ENCODE data around the gene CLEC1B. TPM values are rescaled to one million over a fixed set of nuclear protein-coding genes. Genes with fewer than 3 reads are reported as not detected.

The CLEC1B gene
- total RNA-seq, 2 donors from 2014 or later, result not detected

DNA sequence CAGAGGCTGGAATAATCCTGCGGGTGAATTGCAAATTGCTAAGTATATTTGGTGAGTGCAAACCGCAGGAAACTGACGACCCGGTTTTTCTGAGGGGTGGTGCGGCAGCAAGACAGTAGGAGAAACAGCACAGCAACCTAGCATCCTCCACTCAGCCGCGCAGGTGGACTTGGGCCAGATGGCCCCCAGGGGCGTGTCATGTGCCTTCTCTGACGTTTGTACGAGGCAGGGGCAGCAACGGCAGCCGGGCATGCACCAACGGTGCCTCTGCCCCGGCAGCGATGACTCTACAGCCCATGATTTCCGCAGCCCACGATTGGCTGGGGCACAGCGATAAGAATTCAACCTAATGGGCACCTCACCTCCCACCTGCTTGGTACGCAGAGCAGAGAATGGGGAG, 55.7 kb downstream of the CLEC1B start:
- Histone ChIP-seq H3K27ac (no peak overlapping the region), H3K4me3 (peak overlapping the region in 1 of 2 donors; percentile 13)

More for the DNA sequence above, 55.7 kb downstream of the CLEC1B start:
- Histone ChIP-seq H3K4me1 (no peaks in the 10 kb centered on the region), H3K36me3 (no peaks in the 10 kb centered on the region), H3K27me3 (no peaks in the 10 kb centered on the region), H3K9me3 (no peaks in the 10 kb centered on the region)
- TF ChIP-seq, protein P1, sequence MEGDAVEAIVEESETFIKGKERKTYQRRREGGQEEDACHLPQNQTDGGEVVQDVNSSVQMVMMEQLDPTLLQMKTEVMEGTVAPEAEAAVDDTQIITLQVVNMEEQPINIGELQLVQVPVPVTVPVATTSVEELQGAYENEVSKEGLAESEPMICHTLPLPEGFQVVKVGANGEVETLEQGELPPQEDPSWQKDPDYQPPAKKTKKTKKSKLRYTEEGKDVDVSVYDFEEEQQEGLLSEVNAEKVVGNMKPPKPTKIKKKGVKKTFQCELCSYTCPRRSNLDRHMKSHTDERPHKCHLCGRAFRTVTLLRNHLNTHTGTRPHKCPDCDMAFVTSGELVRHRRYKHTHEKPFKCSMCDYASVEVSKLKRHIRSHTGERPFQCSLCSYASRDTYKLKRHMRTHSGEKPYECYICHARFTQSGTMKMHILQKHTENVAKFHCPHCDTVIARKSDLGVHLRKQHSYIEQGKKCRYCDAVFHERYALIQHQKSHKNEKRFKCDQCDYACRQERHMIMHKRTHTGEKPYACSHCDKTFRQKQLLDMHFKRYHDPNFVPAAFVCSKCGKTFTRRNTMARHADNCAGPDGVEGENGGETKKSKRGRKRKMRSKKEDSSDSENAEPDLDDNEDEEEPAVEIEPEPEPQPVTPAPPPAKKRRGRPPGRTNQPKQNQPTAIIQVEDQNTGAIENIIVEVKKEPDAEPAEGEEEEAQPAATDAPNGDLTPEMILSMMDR (IDR thresholded peaks at IDR 0.05), result no peak
- DNase-seq (ENCODE audit: low spot score), result no peak

Other genes starting within 250 kb of the CLEC1B start
- 1 to 10 TPM; 1.7 to 2.6 TPM for gene CD69, start 238.2 kb downstream of the CLEC1B start, total RNA-seq
- under 1 TPM in 1 of 2 donors, not detected in 1; 0.47 TPM for gene KLRF1, start 171.6 kb downstream of the CLEC1B start, total RNA-seq
- 1 to 10 TPM; 3.9 to 4.9 TPM for gene CLEC2B, start 129.8 kb downstream of the CLEC1B start, total RNA-seq
- not detected for gene KLRF2, start 117.6 kb downstream of the CLEC1B start, total RNA-seq
- not detected for gene CLEC2A, start 66.8 kb downstream of the CLEC1B start, total RNA-seq
- gene CLEC12A, start 27.7 kb downstream of the CLEC1B start, total RNA-seq, result 1 to 10 TPM in 1 of 2 donors, under 1 TPM in 1; 0.47 to 1.3 TPM
- not detected for gene CLEC12B, start 11.5 kb upstream of the CLEC1B start, total RNA-seq
- gene CLEC9A, start 31.6 kb upstream of the CLEC1B start, total RNA-seq, result not detected
- 1 to 10 TPM in 1 of 2 donors, under 1 TPM in 1; 0.93 to 2.8 TPM for gene CLEC1A, start 99.9 kb upstream of the CLEC1B start, total RNA-seq
- gene CLEC7A, start 131.1 kb upstream of the CLEC1B start, total RNA-seq, result 1 to 10 TPM; 4.2 to 7.9 TPM
- 1 to 10 TPM; 1.6 to 2.5 TPM for gene OLR1, start 173.0 kb upstream of the CLEC1B start, total RNA-seq
- under 1 TPM in 1 of 2 donors, not detected in 1; 0.51 TPM for gene TMEM52B, start 179.9 kb upstream of the CLEC1B start, total RNA-seq
- 100 to 1,000 TPM; 180 to 335 TPM for gene GABARAPL1, start 213.8 kb upstream of the CLEC1B start, total RNA-seq